Ovary (tissue), 9 donors: ENCODE measurements around the gene ACTG2. TPM values are rescaled to one million over a fixed set of nuclear protein-coding genes. Genes with fewer than 3 reads are reported as not detected.

Experiments used
- DNase-seq, 5 donors: peaks; one replicate each; pipeline ENCODE4 v3.0.0-alpha.2; 2019 to 2020
- H3K27ac ChIP-seq, 2 donors: fragments of 200-600 bp; one replicate each; pipeline versions ENCODE4 v1.5.1 to v1.8.0; 2019 to 2022
- H3K27me3 ChIP-seq: fragments of 200-600 bp; one replicate; pipeline ENCODE4 v1.8.0; 2022
- H3K36me3 ChIP-seq: fragments of 200-600 bp; sonication (generic); one replicate; pipeline ENCODE4 v1.5.1; 2019
- H3K4me1 ChIP-seq: one replicate; pipeline ENCODE4 v1.8.1; 2013; ENCODE audit warnings: mild to moderate bottlenecking, moderate library complexity; ENCODE audit not compliant: insufficient read depth
- H3K4me3 ChIP-seq: fragments of 200-600 bp; sonication (generic); one replicate; pipeline ENCODE4 v1.5.1; 2017
- H3K9me3 ChIP-seq, 2 donors: fragments of 200-600 bp in 1 of 2; sonication (generic) in 1 of 2; one replicate each; pipeline versions ENCODE4 v1.5.1 to v1.8.1; 2013 to 2019; ENCODE audit warnings: mild to moderate bottlenecking in 1 of 2, moderate library complexity in 1 of 2
- CTCF ChIP-seq, 3 donors: fragments of 450-650 bp in 2 of 3; fragments of 200-600 bp in 1 of 3; IDR thresholded peaks; one replicate each; pipeline versions ENCODE4 v1.5.1 to v1.8.0; 2016 to 2022; ENCODE audit warnings: antibody characterized with exemption in 3 of 3, mild to moderate bottlenecking in 1 of 3
- EP300 ChIP-seq: sonication (generic); formaldehyde crosslinking; IDR thresholded peaks from one replicate; pipeline ENCODE4 v1.6.1; 2017; ENCODE audit warnings: antibody characterized with exemption
- POLR2A ChIP-seq: fragments of 450-650 bp; IDR thresholded peaks from one replicate; pipeline ENCODE4 v1.6.1; 2017; ENCODE audit warnings: antibody characterized with exemption, mild to moderate bottlenecking, moderate library complexity
- WGBS, 3 donors: extraction: QIAGEN DNeasy Blood & Tissue Kit in 1 of 3; methylation state at CpG; one replicate each; pipeline versions ENCODE4 v1.1.5 to v1.1.7; 2013 to 2017; 5-methylcytosine and 5-hydroxymethylcytosine counted together
- intact Hi-C, 4 donors: fragments of 100-400 bp; cut with DNase I; formaldehyde crosslinking; loops; one replicate each; pipeline versions ENCODE4 v1.11.0 to v1.15.1; 2022 to 2023
- polyA plus RNA-seq, 2 donors: library from polyadenylated mRNA; stranded (reverse); fragments of 200-250 nt in 1 of 2; fragments of 350-450 nt in 1 of 2; fragmentation: Illumina TruSeq in 1 of 2; extraction: RNeasy Lipid Tissue Mini Kit (QIAGEN cat#74804) in 1 of 2; gene quantifications; one replicate each; pipeline ENCODE4 v1.2.3, GENCODE V29; 2013 to 2014
- small RNA-seq: library from RNA; depleted of rRNA; stranded (forward); fragments of <200 nt; gene quantifications from one replicate; pipeline ENCODE3, GENCODE V24; 2016
- total RNA-seq, 7 donors: library from RNA; depleted of rRNA in 2 of 7; stranded (reverse); fragments of >200 nt in 2 of 7; fragmentation: NEBNext Ultra II Directional in 3 of 7; extraction: Animal tissue kit (Norgen Biotek cat#: 25700) in 3 of 7; gene quantifications; one replicate each; pipeline versions ENCODE4 v1.1.0 to v1.2.4, GENCODE V29; 2016 to 2023
- donor health status: DM: no; HTN: no; CAD: no; lungs with moderate emphysema.
- donor health status: DM: no; HTN: no; CAD: no.
- donor health status: Bipolar disorder and iron deficiency.
- donor health status: DM: yes; HTN: yes; CAD: no.
- donor health status: DM: no; HTN: no; CAD: no.
- donor health status: DM: yes; HTN: yes; CAD: no.

Gene ACTG2
- total and polyA plus RNA-seq, 9 donors = 3.8 to 558 (median 49.6) TPM

GRCh38 chr2:73965053-73965452, 72.2 kb downstream of the ACTG2 start:
- Histone ChIP-seq H3K27me3 (no peaks in the 10 kb centered on the region), H3K4me3 (no peak overlapping the region), H3K4me1 (no peaks in the 10 kb centered on the region), H3K36me3 (no peaks in the 10 kb centered on the region), H3K9me3 (no peaks in the 10 kb centered on the region), H3K27ac (no peak overlapping the region)
- intact Hi-C loops = no loop called here
- whole genome bisulfite sequencing, 3 donors = 88 to 90% (median 90%) methylated on average over 3 of the region's 3 CpGs
- no peak for DNase-seq
- TF ChIP-seq CTCF (IDR thresholded peaks at IDR 0.05) = no peak
- TF ChIP-seq EP300 = no peak
- no peak for TF ChIP-seq POLR2A

- TF ChIP-seq EP300 (no peak), CTCF (IDR thresholded peaks at IDR 0.05) (no peak), POLR2A (no peak)
- Histone ChIP-seq H3K27me3 (no peaks in the 10 kb centered on the region), H3K27ac (no peak overlapping the region), H3K36me3 (no peaks in the 10 kb centered on the region), H3K4me1 (peaks cover 4% of the 10 kb centered on the region), H3K4me3 (no peak overlapping the region), H3K9me3 (no peaks in the 10 kb centered on the region)
- intact Hi-C loops = no loop called here
- 76 to 83% (median 81%) methylated on average over 8 of the region's 8 CpGs for WGBS, 3 donors
- DNase-seq = no peak
Observed at GRCh38 chr2:73968357-73968937, 75.6 kb downstream of the ACTG2 start.

GRCh38 chr2:73969356-73969755, 76.5 kb downstream of the ACTG2 start:
- Histone ChIP-seq H3K9me3 (no peaks in the 10 kb centered on the region), H3K4me1 (peaks cover 4% of the 10 kb centered on the region), H3K27ac (no peak overlapping the region), H3K36me3 (no peaks in the 10 kb centered on the region), H3K27me3 (no peaks in the 10 kb centered on the region), H3K4me3 (no peak overlapping the region)
- DNase-seq = no peak
- 80 to 86% (median 83%) methylated on average over 4 of the region's 4 CpGs for WGBS, 3 donors
- intact Hi-C loops = no loop called here
- TF ChIP-seq CTCF (IDR thresholded peaks at IDR 0.05) = no peak
- TF ChIP-seq EP300 = no peak

Small RNA genes lying within 50 kb of the gene (small RNA-seq; reads per million reads assigned to genes)
- gene RNA5SP97 = not detected

Other genes starting within 250 kb of the ACTG2 start
- gene TPRKB, start 155.7 kb upstream of the ACTG2 start, total RNA-seq = 10 to 100 TPM; 27.4 to 47.9 (median 33.3) TPM
- gene TPRKB, start 155.7 kb upstream of the ACTG2 start, polyA plus RNA-seq = 10 to 100 TPM; 41.7 to 58.6 TPM
- gene DUSP11, start 112.9 kb upstream of the ACTG2 start, total RNA-seq = 10 to 100 TPM; 19.2 to 54.3 (median 27.2) TPM
- gene DUSP11, start 112.9 kb upstream of the ACTG2 start, polyA plus RNA-seq = 10 to 100 TPM; 24.8 to 36.9 TPM
- not detected for gene C2orf78, start 108.8 kb upstream of the ACTG2 start, total RNA-seq
- not detected for gene C2orf78, start 108.8 kb upstream of the ACTG2 start, polyA plus RNA-seq
- gene STAMBP, start 64.0 kb upstream of the ACTG2 start, total RNA-seq = 10 to 100 TPM; 17.0 to 34.2 (median 28.1) TPM
- gene STAMBP, start 64.0 kb upstream of the ACTG2 start, polyA plus RNA-seq = 10 to 100 TPM; 24.7 to 67.9 TPM
- gene DGUOK, start 33.9 kb downstream of the ACTG2 start, total RNA-seq = 10 to 100 TPM; 45.8 to 66.2 (median 52.4) TPM
- 10 to 100 TPM; 70.7 to 84.1 TPM for gene DGUOK, start 33.9 kb downstream of the ACTG2 start, polyA plus RNA-seq
- gene TET3, start 91.9 kb downstream of the ACTG2 start, total RNA-seq = 10 to 100 TPM in 2 of 7 donors, 1 to 10 TPM in 5; 5.1 to 13.5 (median 7.9) TPM
- 1 to 10 TPM; 2.6 to 3.3 TPM for gene TET3, start 91.9 kb downstream of the ACTG2 start, polyA plus RNA-seq